Immature natural killer cell (primary cell): Measurements from ENCODE around the gene PTPRK. TPM values are rescaled to one million over a fixed set of nuclear protein-coding genes. Genes with fewer than 3 reads are reported as not detected.

Source experiments
- DNase-seq, 3 donors: peaks; one replicate each; pipeline ENCODE4 v3.0.0; 2022; ENCODE audit warnings: mixed read lengths in 1 of 3
- H3K27ac Mint-ChIP-seq, 6 donors: one replicate each; pipeline ENCODE4 v1.8.0; 2020; ENCODE audit warnings: mixed read lengths in 6 of 6, mild to moderate bottlenecking in 5 of 6, inconsistent platforms in 4 of 6, moderate library complexity in 3 of 6
- H3K27me3 Mint-ChIP-seq, 3 donors: one replicate each; pipeline ENCODE4 v1.8.0; 2020 to 2021; ENCODE audit warnings: low read depth in 3 of 3, mild to moderate bottlenecking in 3 of 3, mixed read lengths in 3 of 3, moderate library complexity in 3 of 3, inconsistent platforms in 1 of 3
- H3K36me3 Mint-ChIP-seq, 3 donors: one replicate each; pipeline ENCODE4 v1.8.0; 2020; ENCODE audit warnings: mixed read lengths in 3 of 3, inconsistent platforms in 2 of 3, mild to moderate bottlenecking in 2 of 3
- H3K4me1 Mint-ChIP-seq, 2 donors: one replicate each; pipeline ENCODE4 v1.8.0; 2020; ENCODE audit warnings: inconsistent platforms in 2 of 2, mild to moderate bottlenecking in 2 of 2, mixed read lengths in 2 of 2, moderate library complexity in 1 of 2
- H3K4me3 Mint-ChIP-seq, 5 donors: one replicate each; pipeline ENCODE4 v1.8.0; 2020; ENCODE audit warnings: mild to moderate bottlenecking in 5 of 5, mixed read lengths in 5 of 5, inconsistent platforms in 3 of 5, moderate library complexity in 3 of 5
- H3K9me3 Mint-ChIP-seq, 6 donors: one replicate each; pipeline ENCODE4 v1.8.0; 2020; ENCODE audit warnings: mild to moderate bottlenecking in 6 of 6, mixed read lengths in 6 of 6, inconsistent platforms in 4 of 6, moderate library complexity in 3 of 6
- polyA plus RNA-seq, 3 donors: library from polyadenylated mRNA; unstranded; fragments of 300-500 nt; fragmentation: Illumina TruSeq; gene quantifications; one replicate each; pipeline ENCODE4 v1.2.3, GENCODE V29; 2021

Gene PTPRK
- polyA plus RNA-seq, 3 donors from 2014 or later, result not detected

- Mint-ChIP-seq H3K36me3 (no peaks in the 10 kb centered on the region), H3K4me3 (no peak overlapping the region), H3K27ac (no peak overlapping the region), H3K4me1 (peaks cover 0 to 1% of the 10 kb centered on the region in 2 donors), H3K27me3 (peaks cover 2 to 13% (median 2%) of the 10 kb centered on the region in 3 donors), H3K9me3 (peaks cover 0 to 4% (median 0%) of the 10 kb centered on the region in 6 donors)
- no peak for DNase-seq
These were observed 5.9 kb upstream of the PTPRK start for GRCh38 chr6:128526152-128526914.

GRCh38 chr6:128525406-128525805 is 5.0 kb upstream of the PTPRK start:
- Mint-ChIP-seq H3K27ac (no peak overlapping the region), H3K27me3 (peaks cover 7 to 18% (median 7%) of the 10 kb centered on the region in 3 donors), H3K9me3 (peaks cover 0 to 5% (median 0%) of the 10 kb centered on the region in 6 donors), H3K4me1 (peaks cover 4 to 7% of the 10 kb centered on the region in 2 donors), H3K36me3 (peaks cover 0 to 4% (median 0%) of the 10 kb centered on the region in 3 donors), H3K4me3 (no peak overlapping the region)
- DNase-seq, result no peak

GRCh38 chr6:128521282-128521632 is 858 bp upstream of the PTPRK start:
- Mint-ChIP-seq H3K27ac (no peak overlapping the region), H3K36me3 (peaks cover 0 to 4% (median 0%) of the 10 kb centered on the region in 3 donors), H3K9me3 (peaks cover 0 to 5% (median 0%) of the 10 kb centered on the region in 6 donors), H3K27me3 (peaks cover 9 to 18% (median 12%) of the 10 kb centered on the region in 3 donors), H3K4me1 (peaks cover 18 to 23% of the 10 kb centered on the region in 2 donors), H3K4me3 (peak overlapping the region; percentile 75 to 90 (median 78))
- no peak for DNase-seq

GRCh38 chr6:128519931-128520435 is 416 bp downstream of the PTPRK start:
- Mint-ChIP-seq H3K27me3 (peaks cover 9 to 18% (median 12%) of the 10 kb centered on the region in 3 donors), H3K4me3 (peak overlapping the region; percentile 78 to 88 (median 84)), H3K36me3 (peaks cover 0 to 4% (median 0%) of the 10 kb centered on the region in 3 donors), H3K9me3 (peaks cover 0 to 5% (median 0%) of the 10 kb centered on the region in 6 donors), H3K4me1 (peaks cover 18 to 23% of the 10 kb centered on the region in 2 donors), H3K27ac (peak overlapping the region in 1 of 6 donors; percentile 12)
- DNase-seq, result peak in 2 of 3 donors; percentile 6 to 8

- Mint-ChIP-seq H3K4me3 (peak overlapping the region; percentile 78 to 88 (median 84)), H3K27me3 (peaks cover 9 to 18% (median 12%) of the 10 kb centered on the region in 3 donors)
These were observed 1.1 kb downstream of the PTPRK start for GRCh38 chr6:128519132-128519930.

GRCh38 chr6:128518434-128519131 is 1.8 kb downstream of the PTPRK start:
- peaks cover 0 to 4% (median 0%) of the 10 kb centered on the region in 3 donors for H3K36me3 Mint-ChIP-seq
- H3K4me3 Mint-ChIP-seq, result peak overlapping the region; percentile 40 to 75 (median 65)
- peaks cover 8 to 18% (median 12%) of the 10 kb centered on the region in 3 donors for H3K27me3 Mint-ChIP-seq
- H3K9me3 Mint-ChIP-seq, result peaks cover 0 to 5% (median 0%) of the 10 kb centered on the region in 6 donors
- peaks cover 18 to 23% of the 10 kb centered on the region in 2 donors for H3K4me1 Mint-ChIP-seq
- H3K27ac Mint-ChIP-seq, result no peak overlapping the region
- DNase-seq, result no peak

More at GRCh38 chr6:128519132-128519930, 1.1 kb downstream of the PTPRK start:
- peaks cover 0 to 4% (median 0%) of the 10 kb centered on the region in 3 donors for H3K36me3 Mint-ChIP-seq
- H3K9me3 Mint-ChIP-seq, result peaks cover 0 to 5% (median 0%) of the 10 kb centered on the region in 6 donors
- no peak overlapping the region for H3K27ac Mint-ChIP-seq
- peaks cover 18 to 23% of the 10 kb centered on the region in 2 donors for H3K4me1 Mint-ChIP-seq
- peak in 2 of 3 donors; percentile 3 to 4 for DNase-seq

- peaks cover 0 to 4% (median 0%) of the 10 kb centered on the region in 3 donors for H3K36me3 Mint-ChIP-seq
- H3K9me3 Mint-ChIP-seq, result peaks cover 0 to 5% (median 0%) of the 10 kb centered on the region in 6 donors
- H3K27me3 Mint-ChIP-seq, result peaks cover 8 to 16% (median 12%) of the 10 kb centered on the region in 3 donors
- H3K4me3 Mint-ChIP-seq, result no peak overlapping the region
- peaks cover 18 to 23% of the 10 kb centered on the region in 2 donors for H3K4me1 Mint-ChIP-seq
- DNase-seq, result no peak
- H3K27ac Mint-ChIP-seq, result no peak overlapping the region
These were observed 3.3 kb downstream of the PTPRK start for GRCh38 chr6:128517124-128517523.

GRCh38 chr6:128516514-128516898 is 3.9 kb downstream of the PTPRK start:
- H3K36me3 Mint-ChIP-seq, result peaks cover 0 to 4% (median 0%) of the 10 kb centered on the region in 3 donors
- no peak overlapping the region for H3K4me3 Mint-ChIP-seq
- H3K27ac Mint-ChIP-seq, result no peak overlapping the region
- no peak for DNase-seq
- peaks cover 5 to 16% (median 10%) of the 10 kb centered on the region in 3 donors for H3K27me3 Mint-ChIP-seq
- peaks cover 18 to 23% of the 10 kb centered on the region in 2 donors for H3K4me1 Mint-ChIP-seq
- H3K9me3 Mint-ChIP-seq, result peaks cover 0 to 5% (median 0%) of the 10 kb centered on the region in 6 donors

GRCh38 chr6:128515550-128516513 is 4.6 kb downstream of the PTPRK start:
- H3K36me3 Mint-ChIP-seq, result no peaks in the 10 kb centered on the region

GRCh38 chr6:128513878-128514277 is 6.5 kb downstream of the PTPRK start:
- Mint-ChIP-seq H3K4me3 (no peak overlapping the region), H3K27ac (no peak overlapping the region), H3K36me3 (no peaks in the 10 kb centered on the region), H3K4me1 (peaks cover 4 to 5% of the 10 kb centered on the region in 2 donors), H3K27me3 (peaks cover 0 to 5% (median 0%) of the 10 kb centered on the region in 3 donors), H3K9me3 (no peaks in the 10 kb centered on the region)
- DNase-seq, result no peak

More at GRCh38 chr6:128515550-128516513, 4.6 kb downstream of the PTPRK start:
- H3K4me3 Mint-ChIP-seq, result no peak overlapping the region
- no peak overlapping the region for H3K27ac Mint-ChIP-seq
- H3K4me1 Mint-ChIP-seq, result peaks cover 15 to 17% of the 10 kb centered on the region in 2 donors
- peaks cover under 1 to 11% (median 5%) of the 10 kb centered on the region in 3 donors for H3K27me3 Mint-ChIP-seq
- H3K9me3 Mint-ChIP-seq, result no peaks in the 10 kb centered on the region
- no peak for DNase-seq

GRCh38 chr6:128512296-128512695 is 8.1 kb downstream of the PTPRK start:
- no peak overlapping the region for H3K27ac Mint-ChIP-seq
- DNase-seq, result no peak
- no peaks in the 10 kb centered on the region for H3K27me3 Mint-ChIP-seq
- H3K36me3 Mint-ChIP-seq, result no peaks in the 10 kb centered on the region
- no peaks in the 10 kb centered on the region for H3K4me1 Mint-ChIP-seq
- no peaks in the 10 kb centered on the region for H3K9me3 Mint-ChIP-seq
- no peak overlapping the region for H3K4me3 Mint-ChIP-seq

GRCh38 chr6:128511506-128511905 is 8.9 kb downstream of the PTPRK start:
- no peak overlapping the region for H3K27ac Mint-ChIP-seq
- no peaks in the 10 kb centered on the region for H3K36me3 Mint-ChIP-seq

More at GRCh38 chr6:128511506-128511905, 8.9 kb downstream of the PTPRK start:
- no peak overlapping the region for H3K4me3 Mint-ChIP-seq
- H3K9me3 Mint-ChIP-seq, result no peaks in the 10 kb centered on the region
- no peaks in the 10 kb centered on the region for H3K4me1 Mint-ChIP-seq
- no peak for DNase-seq
- H3K27me3 Mint-ChIP-seq, result no peaks in the 10 kb centered on the region
